BJ (cell line): ENCODE data around the gene CDH23. TPM values are rescaled to one million over a fixed set of nuclear protein-coding genes. Genes with fewer than 3 reads are reported as not detected.

Source experiments
- CTCF ChIA-PET: fragments of 350-600 bp; formaldehyde crosslinking; extraction: SDS; loops from one replicate; lab custom pipeline; 2021; ENCODE audit warnings: antibody characterized with exemption, inconsistent platforms; lab: Yijun Ruan, JAX
- POLR2A ChIA-PET: fragments of 300-600 bp; sonication (Branson Sonifier 250); formaldehyde crosslinking; extraction: SDS; loops from one replicate; lab custom pipeline; 2021; ENCODE audit warnings: antibody characterized with exemption; lab: Charles Lee
- DNase-seq: peaks from one replicate; pipeline ENCODE4 v3.0.0-alpha.2; 2011; ENCODE audit warnings: low read depth
- H3K27me3 ChIP-seq: 2 replicates; pipeline ENCODE4 v1.6.0; 2011; ENCODE audit warnings: low read length; ENCODE audit not compliant: control insufficient read depth, insufficient read depth
- H3K36me3 ChIP-seq: 2 replicates; pipeline ENCODE4 v1.5.1; 2011; ENCODE audit warnings: low read length; ENCODE audit not compliant: control insufficient read depth, insufficient read depth
- H3K4me3 ChIP-seq: 2 replicates; pipeline ENCODE4 v1.5.1; 2011; ENCODE audit warnings: low read depth, mild to moderate bottlenecking, control low read depth, low read length
- polyA plus RNA-seq: library from polyadenylated mRNA; depleted of rRNA; stranded (reverse); fragments of >200 nt; gene quantifications from 2 replicates; pipeline ENCODE4 v1.2.3, GENCODE V29; 2011
- TF ChIP-seq, protein P1 (sequence below): IDR thresholded peaks from 2 replicates; pipeline ENCODE4 v1.5.1; 2011; ENCODE audit warnings: low read depth, mild to moderate bottlenecking, control low read depth, inconsistent platforms, low read length, moderate library complexity; ENCODE audit not compliant: insufficient read depth

The CDH23 gene
- polyA plus RNA-seq, 1 experiment = 0.05 TPM

- no peak for DNase-seq
- POLR2A ChIA-PET = no interaction called here
- Histone ChIP-seq H3K4me3 (no peak overlapping the region), H3K36me3 (no peaks in the 10 kb centered on the region), H3K27me3 (peaks cover 10% of the 10 kb centered on the region; the same call in 1 of the 2 replicates)
- CTCF ChIA-PET = interaction anchor here (0.9 to 1.2 kb wide), 2 partner anchors 407 to 420 kb away, joined by 3 read pairs; partner anchors contain the start of gene CDH23
- TF ChIP-seq, protein P1, sequence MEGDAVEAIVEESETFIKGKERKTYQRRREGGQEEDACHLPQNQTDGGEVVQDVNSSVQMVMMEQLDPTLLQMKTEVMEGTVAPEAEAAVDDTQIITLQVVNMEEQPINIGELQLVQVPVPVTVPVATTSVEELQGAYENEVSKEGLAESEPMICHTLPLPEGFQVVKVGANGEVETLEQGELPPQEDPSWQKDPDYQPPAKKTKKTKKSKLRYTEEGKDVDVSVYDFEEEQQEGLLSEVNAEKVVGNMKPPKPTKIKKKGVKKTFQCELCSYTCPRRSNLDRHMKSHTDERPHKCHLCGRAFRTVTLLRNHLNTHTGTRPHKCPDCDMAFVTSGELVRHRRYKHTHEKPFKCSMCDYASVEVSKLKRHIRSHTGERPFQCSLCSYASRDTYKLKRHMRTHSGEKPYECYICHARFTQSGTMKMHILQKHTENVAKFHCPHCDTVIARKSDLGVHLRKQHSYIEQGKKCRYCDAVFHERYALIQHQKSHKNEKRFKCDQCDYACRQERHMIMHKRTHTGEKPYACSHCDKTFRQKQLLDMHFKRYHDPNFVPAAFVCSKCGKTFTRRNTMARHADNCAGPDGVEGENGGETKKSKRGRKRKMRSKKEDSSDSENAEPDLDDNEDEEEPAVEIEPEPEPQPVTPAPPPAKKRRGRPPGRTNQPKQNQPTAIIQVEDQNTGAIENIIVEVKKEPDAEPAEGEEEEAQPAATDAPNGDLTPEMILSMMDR = no peak
These were observed 407.4 kb downstream of the CDH23 start for GRCh38 chr10:71804077-71804476.

DNA sequence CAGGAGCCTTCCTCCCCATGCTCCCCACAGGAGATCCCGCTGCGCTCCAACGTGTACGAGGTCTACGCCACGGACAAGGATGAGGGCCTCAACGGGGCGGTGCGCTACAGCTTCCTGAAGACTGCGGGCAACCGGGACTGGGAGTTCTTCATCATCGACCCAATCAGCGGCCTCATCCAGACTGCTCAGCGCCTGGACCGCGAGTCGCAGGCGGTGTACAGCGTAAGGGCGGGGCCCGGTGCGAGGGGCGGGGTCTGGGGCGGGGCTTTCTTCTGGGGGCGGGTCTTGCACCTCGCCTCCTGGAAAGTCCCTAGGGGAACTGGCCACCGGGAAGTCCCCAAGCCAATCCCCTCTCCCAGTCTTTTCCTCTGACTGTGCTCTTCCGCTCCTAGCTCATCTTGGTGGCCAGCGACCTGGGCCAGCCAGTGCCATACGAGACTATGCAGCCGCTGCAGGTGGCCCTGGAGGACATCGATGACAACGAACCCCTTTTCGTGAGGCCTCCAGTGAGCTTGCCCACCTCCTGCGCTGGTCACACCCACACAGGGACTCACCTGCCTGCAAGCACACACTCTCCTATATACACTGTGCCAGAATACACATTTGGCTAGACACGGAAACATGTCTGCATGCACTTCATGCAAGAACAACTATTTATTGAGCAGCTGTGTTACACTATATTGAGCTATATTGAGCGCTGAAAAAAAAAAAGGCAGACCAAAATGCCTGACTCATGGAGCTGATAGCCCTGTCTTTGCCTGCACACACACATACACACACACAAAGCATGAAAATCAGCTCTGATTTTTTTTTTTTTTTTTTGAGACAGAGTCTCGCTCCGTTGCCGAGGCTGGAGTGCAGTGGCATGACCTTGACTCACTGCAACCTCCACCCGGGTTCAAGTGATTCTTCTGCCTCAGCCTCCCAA, 409.3 kb downstream of the CDH23 start:
- ChIA-PET CTCF (interaction anchor here (0.9 to 1.4 kb wide), 3 partner anchors 23 to 109 kb away, joined by 3 to 7 read pairs (median 4); partner anchors contain the start of gene VSIR), POLR2A (interaction anchor here (0.5 kb wide), 1 partner anchor 97 kb away, joined by 5 read pairs; no protein-coding TSS in a partner anchor)
- TF ChIP-seq, protein P1 = no peak
- DNase-seq = no peak
- no peak overlapping the region for H3K4me3 ChIP-seq
- H3K36me3 ChIP-seq = no peaks in the 10 kb centered on the region
- H3K27me3 ChIP-seq = peaks cover 10% of the 10 kb centered on the region; the same call in 1 of the 2 replicates

DNA sequence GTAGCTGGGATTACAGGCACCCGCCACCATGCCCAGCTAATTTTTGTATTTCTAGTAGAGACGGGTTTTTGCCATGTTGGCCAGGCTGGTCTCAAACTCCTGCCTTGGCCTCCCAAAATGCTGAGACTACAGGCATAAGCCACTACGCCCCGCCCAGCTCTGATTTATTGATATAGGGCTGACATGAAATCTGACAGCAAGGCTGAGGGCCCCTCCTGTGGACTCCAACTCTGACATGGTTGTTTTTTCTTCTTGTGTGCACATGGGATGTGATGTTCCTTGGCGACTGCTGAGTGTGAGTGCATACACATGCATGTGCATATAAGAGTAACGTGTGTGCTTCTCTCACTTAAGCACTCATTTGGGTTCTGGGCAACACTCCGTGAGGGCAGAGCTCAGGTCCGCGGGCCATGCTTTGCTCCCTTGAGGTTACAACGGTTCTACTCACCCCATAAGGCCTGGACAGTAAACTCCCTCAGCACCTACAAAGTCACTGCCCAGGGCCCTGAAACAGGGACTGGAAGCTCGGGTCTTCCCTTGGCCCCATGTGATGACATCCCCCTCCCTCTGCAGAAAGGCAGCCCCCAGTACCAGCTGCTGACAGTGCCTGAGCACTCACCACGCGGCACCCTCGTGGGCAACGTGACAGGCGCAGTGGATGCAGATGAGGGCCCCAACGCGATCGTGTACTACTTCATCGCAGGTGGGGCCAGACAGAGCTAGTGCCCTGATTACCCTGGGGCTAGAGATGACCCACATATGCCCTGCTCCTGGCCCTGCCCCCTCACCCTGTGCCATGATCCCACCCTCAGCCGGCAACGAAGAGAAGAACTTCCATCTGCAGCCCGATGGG, 410.2 kb downstream of the CDH23 start:
- Histone ChIP-seq H3K36me3 (no peaks in the 10 kb centered on the region), H3K27me3 (peaks cover 9% of the 10 kb centered on the region; the same call in 1 of the 2 replicates), H3K4me3 (no peak overlapping the region)
- POLR2A ChIA-PET = interaction anchor here (0.5 kb wide), 1 partner anchor 97 kb away, joined by 5 read pairs; no protein-coding TSS in a partner anchor
- CTCF ChIA-PET = interaction anchor here (1.0 to 1.4 kb wide), 3 partner anchors 33 to 438 kb away, joined by 3 to 7 read pairs (median 3); partner anchors contain the start of gene VSIR
- TF ChIP-seq, protein P1 = no peak
- no peak for DNase-seq

DNA sequence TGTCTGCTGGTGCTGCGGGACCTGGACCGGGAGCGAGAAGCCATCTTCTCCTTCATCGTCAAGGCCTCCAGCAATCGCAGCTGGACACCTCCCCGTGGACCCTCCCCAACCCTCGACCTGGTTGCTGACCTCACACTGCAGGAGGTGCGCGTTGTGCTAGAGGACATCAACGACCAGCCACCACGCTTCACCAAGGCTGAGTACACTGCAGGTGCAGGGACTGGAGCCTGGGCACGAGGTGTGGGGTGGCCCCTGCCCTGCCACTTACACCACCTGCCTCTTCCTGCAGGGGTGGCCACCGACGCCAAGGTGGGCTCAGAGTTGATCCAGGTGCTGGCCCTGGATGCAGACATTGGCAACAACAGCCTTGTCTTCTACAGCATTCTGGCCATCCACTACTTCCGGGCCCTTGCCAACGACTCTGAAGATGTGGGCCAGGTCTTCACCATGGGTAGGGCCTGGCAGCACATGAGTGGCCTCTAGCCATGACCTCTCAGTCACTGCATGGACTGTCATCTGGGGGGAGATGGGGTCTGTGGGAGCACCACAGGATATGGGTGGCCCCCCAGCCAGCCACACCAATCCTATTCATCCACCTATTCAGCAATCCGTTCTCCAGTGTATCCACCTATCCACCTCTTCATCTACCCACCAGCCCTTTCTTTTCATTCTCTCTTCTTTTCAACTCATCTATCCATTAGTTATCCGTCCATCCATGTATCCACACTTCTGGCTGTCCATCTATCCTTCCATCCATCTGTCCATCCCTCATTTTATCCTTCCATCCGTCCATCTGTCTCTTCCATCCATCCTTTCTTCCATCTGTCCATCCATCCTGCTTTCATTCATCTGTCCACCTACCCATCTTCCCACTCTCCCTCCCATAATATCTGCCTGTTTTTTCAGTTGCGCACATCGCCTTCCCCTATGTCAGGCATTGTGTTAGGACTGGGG, 411.1 kb downstream of the CDH23 start:
- ChIA-PET POLR2A (no interaction called here), CTCF (interaction anchor here (0.6 to 1.5 kb wide), 8 partner anchors 11 to 494 kb away, joined by 3 to 4 read pairs (median 3); no protein-coding TSS in a partner anchor)
- TF ChIP-seq, protein P1 = no peak

More for the DNA sequence above, 411.1 kb downstream of the CDH23 start:
- Histone ChIP-seq H3K4me3 (no peak overlapping the region), H3K36me3 (no peaks in the 10 kb centered on the region), H3K27me3 (peaks cover 9% of the 10 kb centered on the region; the same call in 1 of the 2 replicates)
- DNase-seq = no peak
